Iris pigment epithelial cell (primary cell): ENCODE results near the gene IL3.

Source experiments
- DNase-seq: peaks from one replicate; pipeline ENCODE4 v3.0.0-alpha.2; 2011; ENCODE audit warnings: low read depth

IL3 gene

GRCh38 chr5:132060501-132061161 lies at the start of gene IL3:
Gene IL3, plus strand, starts transcription at chr5:132060655. Its CDS starts 52 bp downstream, at chr5:132060707.
- DNase-seq, result no peak

- DNase-seq, result no peak
Observed at GRCh38 chr5:132010989-132011621, 49.4 kb upstream of the IL3 start.

- no peak for DNase-seq
Observed at GRCh38 chr5:132011622-132012343, 48.7 kb upstream of the IL3 start, which contains the start of gene ACSL6. Gene ACSL6, minus strand, starts transcription at chr5:132011658. Its CDS starts 105 bp downstream, at chr5:132011553.

- peak; percentile 69 for DNase-seq
Observed at GRCh38 chr5:132012371-132013005, 48.0 kb upstream of the IL3 start.

GRCh38 chr5:132013006-132013689 lies 47.3 kb upstream of the IL3 start:
- DNase-seq, result no peak

- no peak for DNase-seq
Observed at GRCh38 chr5:132013711-132014110, 46.7 kb upstream of the IL3 start.

GRCh38 chr5:132016721-132017250 lies 43.7 kb upstream of the IL3 start:
- no peak for DNase-seq

- DNase-seq, result no peak
Observed at GRCh38 chr5:132017316-132017715, 43.1 kb upstream of the IL3 start.

- DNase-seq, result no peak
Observed at GRCh38 chr5:132017738-132018625, 42.5 kb upstream of the IL3 start.

- DNase-seq, result no peak
Observed at GRCh38 chr5:132019337-132019736, 41.1 kb upstream of the IL3 start.

- DNase-seq, result no peak
Observed at GRCh38 chr5:132019857-132020555, 40.4 kb upstream of the IL3 start.

GRCh38 chr5:132020568-132021339 lies 39.7 kb upstream of the IL3 start:
- no peak for DNase-seq

- no peak for DNase-seq
Observed at GRCh38 chr5:132021654-132022053, 38.8 kb upstream of the IL3 start.

- DNase-seq, result no peak
Observed at GRCh38 chr5:132022737-132023136, 37.7 kb upstream of the IL3 start.

GRCh38 chr5:132023258-132024116 lies 37.0 kb upstream of the IL3 start:
- no peak for DNase-seq

GRCh38 chr5:132024117-132024435 lies 36.4 kb upstream of the IL3 start:
- DNase-seq, result no peak

- no peak for DNase-seq
Observed at GRCh38 chr5:132024789-132025402, 35.6 kb upstream of the IL3 start.

- DNase-seq, result no peak
Observed at GRCh38 chr5:132025403-132025971, 35.0 kb upstream of the IL3 start.
